ENCODE data around the gene RYR2. TPM values are rescaled to one million over a fixed set of nuclear protein-coding genes. Genes with fewer than 3 reads are reported as not detected.

RYR2 gene
- total and polyA plus RNA-seq, 11 donors: 77.7 to 1,319 (median 805) TPM

DNA sequence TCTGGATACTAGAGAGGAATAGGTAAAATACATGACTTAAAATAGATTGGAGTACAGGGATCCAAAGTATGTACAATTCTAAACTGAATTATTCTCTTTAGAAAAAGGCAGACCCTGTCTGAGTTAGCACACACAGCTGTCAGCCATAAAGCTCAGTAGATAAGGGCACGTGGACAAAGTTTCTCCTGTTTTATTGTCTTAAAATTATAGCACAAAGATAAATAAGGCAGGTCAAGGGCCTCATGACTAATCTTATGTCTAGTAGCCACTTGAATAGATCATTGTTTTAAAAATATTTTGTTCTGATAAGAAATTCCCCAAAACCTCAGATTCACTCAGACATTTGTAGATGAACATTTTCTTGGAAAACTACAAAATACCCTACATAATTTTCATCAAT is 643.6 kb downstream of the RYR2 start:
- 3 to 10% (median 8%) methylated on average over 1 of the region's 1 CpG for WGBS, 4 donors
- Histone ChIP-seq H3K27me3 (no peaks in the 10 kb centered on the region), H3K4me3 (no peak overlapping the region), H3K9me3 (no peaks in the 10 kb centered on the region), H3K27ac (peak overlapping the region in 2 of 12 donors; percentile 25 to 36), H3K4me1 (peaks cover 0 to 25% (median 2%) of the 10 kb centered on the region in 12 donors), H3K36me3 (peaks cover 0 to 75% (median 5%) of the 10 kb centered on the region in 9 donors)
- TF ChIP-seq POLR2A (IDR thresholded peaks at IDR 0.05) (no peak), CTCF (IDR thresholded peaks at IDR 0.05) (no peak)
- intact Hi-C loops (cut with DNase I): no loop called here
- ATAC-seq: no peak
- no peak for DNase-seq

- 54 to 60% (median 58%) methylated on average over 5 of the region's 5 CpGs for WGBS, 4 donors
- TF ChIP-seq POLR2A (IDR thresholded peaks at IDR 0.05): no peak
- TF ChIP-seq CTCF (IDR thresholded peaks at IDR 0.05): no peak
- H3K27ac ChIP-seq: no peak overlapping the region
Measured at GRCh38 chr1:237687804-237688203, 645.8 kb downstream of the RYR2 start.

GRCh38 chr1:237690656-237691055 is 648.7 kb downstream of the RYR2 start:
- intact Hi-C loops (cut with DNase I): no loop called here
- DNase-seq: no peak
- H3K27me3 ChIP-seq: no peaks in the 10 kb centered on the region
- no peak overlapping the region for H3K27ac ChIP-seq
- no peak overlapping the region for H3K4me3 ChIP-seq
- no peaks in the 10 kb centered on the region for H3K9me3 ChIP-seq
- TF ChIP-seq POLR2A (IDR thresholded peaks at IDR 0.05) (no peak), CTCF (IDR thresholded peaks at IDR 0.05) (no peak)
- WGBS, 4 donors: 81 to 98% (median 86%) methylated on average over 2 of the region's 2 CpGs
- H3K4me1 ChIP-seq: peaks cover 0 to 55% (median 0%) of the 10 kb centered on the region in 12 donors
- peaks cover 0 to 46% (median 0%) of the 10 kb centered on the region in 9 donors for H3K36me3 ChIP-seq
- ATAC-seq: no peak

More at GRCh38 chr1:237687804-237688203, 645.8 kb downstream of the RYR2 start:
- H3K4me3 ChIP-seq: no peak overlapping the region
- intact Hi-C loops (cut with DNase I): no loop called here
- no peaks in the 10 kb centered on the region for H3K9me3 ChIP-seq
- H3K4me1 ChIP-seq: peaks cover 0 to 41% (median under 1%) of the 10 kb centered on the region in 12 donors
- no peak for DNase-seq
- ATAC-seq: no peak
- H3K36me3 ChIP-seq: peaks cover 0 to 65% (median 0%) of the 10 kb centered on the region in 9 donors
- H3K27me3 ChIP-seq: no peaks in the 10 kb centered on the region

DNA sequence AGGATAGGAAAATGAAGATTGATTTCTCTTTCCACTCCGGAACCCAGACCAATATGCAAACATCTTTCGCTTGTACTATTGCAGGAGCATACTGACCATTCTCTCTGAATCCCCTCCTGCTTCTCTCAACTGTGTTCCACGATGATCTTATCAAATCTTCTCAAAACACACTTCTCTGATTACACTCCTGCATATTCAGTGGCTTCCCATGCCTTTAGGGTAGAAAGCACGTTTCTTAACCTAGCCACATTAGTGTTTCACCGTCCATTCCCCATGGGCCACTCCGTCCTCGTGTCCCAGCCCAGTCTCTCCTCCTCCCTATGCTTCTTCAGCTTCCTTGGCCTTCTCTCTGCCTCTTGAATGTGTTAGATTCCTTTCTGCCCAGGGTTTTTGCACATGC is 650.3 kb downstream of the RYR2 start:
- intact Hi-C loops (cut with DNase I): no loop called here
- H3K36me3 ChIP-seq: peaks cover 0 to 46% (median 0%) of the 10 kb centered on the region in 9 donors
- no peaks in the 10 kb centered on the region for H3K9me3 ChIP-seq
- TF ChIP-seq CTCF (IDR thresholded peaks at IDR 0.05) (no peak), POLR2A (IDR thresholded peaks at IDR 0.05) (no peak)
- no peak for ATAC-seq
- DNase-seq: no peak
- 65 to 68% (median 67%) methylated on average over 7 of the region's 7 CpGs for WGBS, 4 donors
- no peaks in the 10 kb centered on the region for H3K27me3 ChIP-seq
- no peak overlapping the region for H3K4me3 ChIP-seq
- peak overlapping the region in 1 of 12 donors; percentile 14 for H3K27ac ChIP-seq
- H3K4me1 ChIP-seq: peaks cover 0 to 61% (median 4%) of the 10 kb centered on the region in 12 donors

Data from heart left ventricle (tissue), 16 donors.